ENCODE results near the gene MROH2A.

Gene MROH2A

DNA sequence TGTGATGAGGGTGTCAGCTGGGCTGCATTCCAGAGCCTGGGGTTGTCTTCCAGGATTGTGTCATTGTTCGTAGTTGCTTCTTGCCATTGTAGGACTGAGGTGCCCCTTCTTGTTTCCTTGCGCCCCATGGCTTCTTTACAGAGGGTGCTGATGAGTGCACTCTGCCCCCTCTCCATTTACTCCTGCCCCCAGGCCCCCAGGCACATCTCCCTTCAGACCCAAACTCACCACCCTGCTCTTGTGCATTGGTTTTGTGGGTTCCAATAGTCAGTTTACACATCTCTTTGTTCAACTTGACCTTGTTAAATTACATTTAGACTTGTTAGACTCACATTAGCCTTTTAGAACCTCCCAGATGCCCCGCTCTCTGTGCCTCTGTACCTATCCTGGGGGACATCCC lies 43.1 kb downstream of the MROH2A start:
- no peak for DNase-seq

GRCh38 chr2:233821709-233822100 lies 43.6 kb downstream of the MROH2A start:
- DNase-seq = no peak

DNA sequence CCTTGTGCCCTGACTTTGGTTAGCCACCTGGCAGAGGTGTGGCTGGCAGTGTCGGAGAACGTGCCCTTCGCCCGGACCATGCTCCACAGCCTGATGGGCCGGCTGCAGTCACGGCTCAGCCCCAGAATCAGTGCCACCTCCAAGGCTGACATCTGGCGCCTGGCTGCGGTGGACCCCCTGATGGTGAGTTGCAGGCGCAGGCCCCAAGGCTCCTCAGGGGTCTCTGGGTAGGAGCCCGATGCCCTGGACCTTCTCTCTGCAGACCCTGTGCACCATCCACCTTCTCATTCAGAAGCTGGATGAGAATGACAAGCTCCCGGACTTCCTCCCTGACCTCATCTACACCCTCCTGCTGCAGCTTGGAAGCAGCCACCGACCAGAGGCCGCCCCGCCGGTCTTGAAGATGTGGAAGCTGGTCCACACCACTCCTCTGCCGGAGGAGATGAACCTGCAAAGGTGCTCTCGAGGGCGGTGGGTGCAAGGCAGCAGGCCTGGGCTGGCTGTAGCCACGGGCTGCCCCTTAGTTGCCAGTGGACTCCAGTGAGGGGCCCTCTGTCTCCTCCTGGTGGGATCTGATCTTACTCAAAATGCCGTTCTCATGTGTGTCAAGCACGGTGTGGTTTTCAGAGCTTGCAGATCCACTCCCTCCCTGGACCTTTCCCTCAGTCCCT lies 44.1 kb downstream of the MROH2A start:
- DNase-seq = no peak

DNA sequence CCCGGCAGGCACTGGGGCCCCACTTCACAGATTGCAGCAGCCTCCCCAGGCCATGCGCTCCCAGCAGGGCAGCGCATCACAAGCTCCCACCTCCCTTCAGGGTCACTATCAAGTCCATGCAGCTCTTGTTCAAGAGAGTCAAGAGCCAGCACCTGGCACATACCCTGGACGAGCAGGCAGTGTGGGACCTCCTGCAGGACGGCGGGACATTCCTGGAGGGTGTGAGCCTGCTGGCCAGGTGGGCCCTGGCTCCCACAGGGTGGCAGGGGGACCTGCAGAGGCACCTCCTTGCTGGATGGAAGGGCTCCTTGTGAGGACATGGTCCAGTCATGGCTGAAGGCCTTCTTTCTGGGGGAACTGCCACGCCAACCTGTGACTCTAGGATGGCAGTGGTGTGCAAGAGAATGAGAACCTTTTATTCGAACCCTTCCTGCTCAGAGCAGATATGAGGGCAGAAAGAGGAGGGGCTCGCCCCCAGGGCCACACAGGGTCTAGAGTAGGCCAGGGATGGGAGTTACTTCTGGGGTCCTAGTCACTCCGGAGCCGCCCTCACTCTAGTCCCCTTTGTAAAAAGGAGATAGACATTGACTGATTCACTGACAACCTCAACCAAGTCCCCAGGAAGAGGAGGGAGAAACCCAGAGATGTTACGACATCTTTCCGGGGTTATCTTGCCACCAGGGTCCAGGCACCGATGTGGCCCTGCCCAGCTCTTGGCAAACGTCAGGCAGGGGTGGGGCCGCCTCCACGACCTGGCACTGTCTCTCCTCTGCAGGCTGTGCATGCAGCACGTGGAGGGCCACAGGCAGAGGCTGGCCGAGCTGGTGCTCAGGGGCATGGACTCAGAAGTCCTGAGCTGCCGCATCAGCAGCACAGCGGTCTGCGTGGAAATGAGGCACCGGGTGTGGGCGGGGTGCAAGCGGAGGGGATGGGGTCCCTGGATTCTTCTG lies 44.9 kb downstream of the MROH2A start:
- DNase-seq = no peak

GRCh38 chr2:233823731-233824121 lies 45.6 kb downstream of the MROH2A start:
- DNase-seq = no peak

GRCh38 chr2:233824373-233824772 lies 46.2 kb downstream of the MROH2A start:
- DNase-seq = no peak

DNA sequence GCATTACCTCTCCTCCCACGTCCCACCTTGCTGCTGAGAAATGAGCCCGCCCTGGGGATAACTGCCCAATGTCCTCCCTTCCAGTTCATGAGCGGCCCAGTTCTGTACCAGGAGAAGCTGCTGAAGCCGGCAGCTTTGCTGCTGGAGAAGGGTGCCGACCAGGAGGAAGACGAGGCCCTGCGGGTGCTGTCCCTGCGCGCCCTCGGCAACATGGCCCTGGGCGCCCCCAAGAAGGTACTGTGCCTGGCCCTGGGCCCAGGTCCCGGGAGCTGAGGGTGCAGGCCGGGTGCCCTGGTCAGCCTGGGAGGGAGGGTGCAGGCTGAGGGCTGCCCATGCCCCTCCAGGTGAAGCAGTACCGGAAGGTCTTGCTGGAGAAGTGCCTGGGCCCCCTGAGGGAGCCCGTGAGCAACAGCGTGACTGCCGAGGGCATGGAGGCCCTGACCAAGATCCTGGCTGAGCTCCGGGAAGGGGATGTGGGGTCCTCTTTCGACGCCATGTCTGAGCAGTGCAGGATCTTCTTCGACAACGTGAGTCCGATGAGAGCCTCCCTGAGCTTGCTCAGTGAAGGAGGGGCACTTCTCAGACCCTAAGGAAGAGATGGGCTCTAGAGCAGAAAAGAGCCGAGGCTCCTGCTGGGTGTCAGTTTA lies 50.5 kb downstream of the MROH2A start:
- no peak for DNase-seq

DNA sequence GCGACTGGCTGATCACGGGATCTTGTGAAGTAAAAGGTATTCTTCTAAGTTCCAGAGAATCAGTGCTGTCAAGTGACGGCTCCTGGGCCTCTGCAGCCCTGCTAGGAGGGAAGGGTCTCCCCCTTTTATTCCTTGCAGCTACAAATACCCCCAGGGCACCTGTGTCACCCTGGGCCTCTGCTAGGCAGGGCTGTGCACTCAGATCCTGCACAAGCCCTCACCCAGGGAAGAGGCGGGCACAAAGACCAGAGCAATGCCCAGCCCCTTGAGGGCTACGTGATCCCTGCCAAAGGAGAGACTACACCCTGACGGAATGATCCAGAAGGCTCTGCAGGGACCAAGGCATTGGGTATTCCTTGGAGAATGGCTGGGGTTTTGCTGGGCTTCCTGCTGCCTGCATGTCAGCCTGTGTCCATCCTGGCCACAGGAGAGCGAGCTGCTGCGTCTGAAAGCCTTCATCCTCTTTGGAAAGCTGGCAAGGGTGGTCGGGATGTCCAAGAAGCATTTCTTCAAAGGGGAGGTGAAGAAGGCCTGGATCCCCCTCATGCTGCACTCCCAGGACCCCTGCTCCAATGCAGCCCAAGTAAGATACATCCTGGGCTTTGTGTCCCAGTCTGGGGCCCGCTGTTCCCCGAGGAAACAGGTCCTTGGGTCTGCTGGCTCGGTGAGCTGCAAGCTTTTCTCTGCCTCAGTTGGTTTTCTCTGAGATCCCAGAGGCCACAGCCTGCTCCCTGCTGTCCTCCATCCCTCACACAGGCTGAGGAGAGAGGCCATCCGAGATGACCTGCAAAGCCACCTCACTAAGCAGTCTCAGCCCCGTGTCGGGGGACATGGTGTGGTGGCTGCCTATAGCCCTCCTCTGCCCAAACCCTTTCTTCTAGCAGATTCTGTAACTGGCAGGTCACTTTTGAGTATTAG lies 51.3 kb downstream of the MROH2A start:
- no peak for DNase-seq

GRCh38 chr2:233830111-233830802 lies 52.1 kb downstream of the MROH2A start:
- no peak for DNase-seq

GRCh38 chr2:233831011-233831721 lies 53.0 kb downstream of the MROH2A start:
- DNase-seq = no peak

- DNase-seq = no peak
Observed at GRCh38 chr2:233831861-233832260, 53.7 kb downstream of the MROH2A start.

DNA sequence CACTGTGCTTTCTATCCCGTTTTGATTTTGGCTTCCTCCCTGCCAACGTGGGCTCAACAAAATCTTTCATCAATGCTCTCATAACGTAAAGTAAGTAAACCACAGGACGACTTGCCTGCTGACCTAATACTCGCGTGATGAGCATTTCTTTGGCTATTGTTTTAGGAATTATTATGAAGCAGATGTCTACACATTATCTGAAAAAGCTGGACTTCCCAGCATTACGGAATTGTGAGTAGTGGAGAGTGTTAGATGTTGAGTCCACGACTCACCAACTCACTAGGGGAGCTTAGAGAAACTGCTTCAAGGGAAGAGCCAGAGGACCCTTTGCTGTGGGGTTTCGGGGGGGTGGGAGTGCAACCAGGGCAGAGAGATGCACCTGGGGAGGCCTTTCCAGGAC lies 54.3 kb downstream of the MROH2A start:
- DNase-seq = no peak

GRCh38 chr2:233832869-233833311 lies 54.8 kb downstream of the MROH2A start:
- no peak for DNase-seq

DNA sequence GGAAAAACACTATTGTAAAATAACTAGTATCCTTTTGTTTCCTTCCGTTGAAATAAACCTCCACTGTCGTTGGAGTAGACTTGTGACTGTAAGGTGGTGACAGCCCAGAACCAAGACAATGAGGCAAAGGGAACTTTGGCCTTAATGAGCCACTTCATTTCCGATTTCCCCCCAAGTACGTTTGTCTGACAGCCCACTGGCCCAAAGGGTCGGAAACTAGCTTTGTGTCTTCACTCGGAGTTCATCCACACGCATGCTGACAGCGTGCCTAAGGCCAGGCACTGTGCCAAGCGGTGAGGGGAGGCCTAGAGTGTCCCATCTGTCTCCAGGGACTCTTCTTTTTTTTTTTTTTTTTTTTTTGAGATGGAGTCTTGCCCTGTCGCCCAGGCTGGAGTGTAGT lies 55.2 kb downstream of the MROH2A start:
- no peak for DNase-seq

- no peak for DNase-seq
Observed at GRCh38 chr2:233835230-233836186, 57.4 kb downstream of the MROH2A start.

DNA sequence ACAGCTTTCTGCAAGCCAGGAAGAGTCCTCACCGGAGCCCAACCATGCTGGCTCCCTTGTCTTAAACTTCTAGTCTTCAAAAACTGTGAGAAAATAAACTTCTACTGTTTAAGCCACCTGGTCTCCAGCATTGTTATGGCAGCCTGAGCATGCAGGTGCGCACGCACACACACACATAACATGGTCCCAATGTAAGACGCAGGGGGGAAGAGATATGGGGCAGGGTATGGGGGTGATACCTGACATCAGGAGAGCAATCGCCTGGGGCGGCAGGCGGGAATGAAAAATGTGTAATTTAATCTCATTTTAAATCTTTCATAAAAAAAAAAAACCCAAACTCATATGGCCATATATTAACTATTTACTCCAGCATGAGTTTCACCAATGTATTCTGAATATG lies 58.2 kb downstream of the MROH2A start:
- no peak for DNase-seq

DNA sequence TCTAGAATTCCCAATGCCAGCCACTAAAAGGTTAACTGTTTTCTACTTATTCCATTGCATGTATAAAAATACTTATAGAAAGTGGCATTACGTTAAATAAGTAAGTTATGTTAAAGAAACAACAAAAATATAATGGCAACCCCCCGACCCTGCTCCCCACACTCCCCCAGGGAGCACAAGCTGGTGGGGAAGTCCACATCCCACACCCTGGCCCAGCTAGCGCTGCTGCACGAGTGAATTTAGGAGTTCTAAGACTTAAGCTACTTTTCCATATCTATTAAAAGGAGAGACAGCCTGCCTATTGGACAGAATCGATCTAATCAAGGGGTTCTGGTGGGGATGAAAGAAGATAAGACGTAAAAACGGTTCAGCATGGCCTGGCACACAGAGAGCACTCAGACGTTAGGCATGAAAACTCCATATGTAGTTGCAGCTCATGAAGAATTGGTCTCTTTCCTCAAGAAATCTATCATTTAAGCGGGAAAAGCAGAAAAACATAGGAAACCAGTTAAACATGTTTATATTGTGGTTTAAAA lies 59.6 kb downstream of the MROH2A start:
- DNase-seq = no peak

GRCh38 chr2:233838251-233838650 lies 60.1 kb downstream of the MROH2A start:
- no peak for DNase-seq

GRCh38 chr2:233838726-233839446 lies 60.8 kb downstream of the MROH2A start:
- DNase-seq = no peak

Measured in activated CD4-positive, alpha-beta T cell treated with anti-CD3 and anti-CD28 coated beads, Interleukin-2, amount 50 U/mL, for 48 hours (primary cell).